OCI-M2 (cell line): ENCODE results near the gene ADSS1.

Experiments used
- DNase-seq: peaks from one replicate; lab custom pipeline; 2025; ENCODE audit not compliant: unreplicated experiment; lab: John Stamatoyannopoulos, UW

Gene ADSS1

DNA sequence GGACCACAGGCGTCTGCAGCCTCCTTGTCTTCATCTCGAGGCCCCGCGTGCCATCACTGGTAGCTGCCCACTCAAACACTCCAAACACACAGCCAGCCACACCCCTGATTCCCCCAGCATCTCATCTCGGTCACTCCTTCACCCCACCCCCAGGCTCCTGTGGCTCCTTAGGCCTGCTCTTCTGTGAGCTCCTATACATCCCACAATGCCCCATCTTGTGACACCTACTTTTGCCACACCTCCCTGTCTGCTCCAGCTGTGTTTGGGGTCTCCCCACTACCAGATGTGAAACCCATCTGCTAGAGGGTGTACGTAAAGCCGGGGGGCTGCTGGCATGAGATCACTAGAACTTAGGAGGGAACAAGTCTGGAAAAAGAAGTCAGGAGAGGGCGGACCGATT lies 67.4 kb downstream of the ADSS1 start:
- DNase-seq = no peak

- DNase-seq = no peak
Observed at GRCh38 chr14:104792101-104792884, 68.3 kb downstream of the ADSS1 start.

GRCh38 chr14:104792945-104793702 lies 69.1 kb downstream of the ADSS1 start:
- no peak for DNase-seq

GRCh38 chr14:104793703-104793959 lies 69.6 kb downstream of the ADSS1 start:
- no peak for DNase-seq

- no peak for DNase-seq
Observed at GRCh38 chr14:104794099-104794498, 70.1 kb downstream of the ADSS1 start.

DNA sequence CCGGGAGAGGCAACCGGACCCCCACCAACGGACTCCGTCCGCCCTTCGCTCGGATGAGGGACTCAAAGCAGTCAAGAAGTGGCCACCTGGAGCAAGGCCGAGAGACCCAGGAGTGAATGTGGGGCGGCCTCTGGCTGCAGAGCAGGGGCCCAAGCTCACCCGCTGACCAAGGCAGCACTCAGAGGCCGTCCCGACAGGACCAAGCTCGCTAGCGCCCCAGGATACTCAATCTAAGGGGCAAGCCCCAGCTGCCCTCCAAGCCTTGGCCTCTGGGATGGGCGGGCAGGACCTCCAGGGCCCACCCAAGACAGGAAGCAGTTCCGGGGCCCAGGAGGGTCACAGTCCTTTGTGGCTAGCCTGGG lies 70.6 kb downstream of the ADSS1 start:
- DNase-seq = no peak

DNA sequence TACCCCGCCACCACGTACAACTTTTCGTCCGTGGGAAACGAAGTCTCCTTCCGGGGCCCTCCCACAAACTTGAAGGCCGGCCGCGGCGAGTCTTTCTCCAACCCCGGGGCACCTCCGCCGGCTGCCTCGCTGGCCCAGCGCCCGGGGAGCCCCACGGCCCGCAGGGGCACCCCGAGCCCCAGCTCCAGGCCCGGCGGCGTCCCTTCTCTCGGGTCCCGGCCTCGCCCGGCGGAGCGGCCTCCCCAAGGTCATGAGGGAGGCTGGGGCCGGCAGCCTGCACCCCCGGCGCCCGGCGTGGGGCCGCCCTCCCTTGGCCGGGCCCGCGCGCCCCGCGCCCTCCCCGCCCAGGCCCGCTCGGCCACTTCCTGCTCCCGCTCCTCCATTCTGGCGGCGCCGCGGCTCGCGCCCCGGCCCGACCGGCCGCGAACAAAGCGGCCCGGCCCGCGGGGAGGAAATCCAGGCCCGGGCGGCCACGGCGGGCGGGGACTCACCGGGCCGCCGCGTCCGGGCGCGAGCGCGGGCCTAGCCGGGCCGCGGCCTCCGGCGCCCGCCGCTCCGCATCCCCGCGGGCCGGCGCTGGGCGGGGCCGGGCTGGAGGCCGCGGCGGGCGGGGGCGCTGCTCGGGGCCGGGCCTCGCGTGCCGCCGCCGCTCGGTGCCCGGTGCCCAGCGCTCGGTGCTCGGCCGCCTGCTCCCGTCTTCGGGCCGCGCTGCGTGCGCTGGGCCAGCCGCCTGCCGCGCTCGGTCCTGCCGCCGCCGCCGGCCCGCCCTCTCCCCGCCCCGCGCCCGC lies 71.2 kb downstream of the ADSS1 start, which contains the start of gene AKT1:
TSS of gene AKT1 (minus strand) at position 756 of the 788 bp plus-strand sequence. CDS start 3,105 bp downstream, outside the sequence.
- DNase-seq = no peak

DNA sequence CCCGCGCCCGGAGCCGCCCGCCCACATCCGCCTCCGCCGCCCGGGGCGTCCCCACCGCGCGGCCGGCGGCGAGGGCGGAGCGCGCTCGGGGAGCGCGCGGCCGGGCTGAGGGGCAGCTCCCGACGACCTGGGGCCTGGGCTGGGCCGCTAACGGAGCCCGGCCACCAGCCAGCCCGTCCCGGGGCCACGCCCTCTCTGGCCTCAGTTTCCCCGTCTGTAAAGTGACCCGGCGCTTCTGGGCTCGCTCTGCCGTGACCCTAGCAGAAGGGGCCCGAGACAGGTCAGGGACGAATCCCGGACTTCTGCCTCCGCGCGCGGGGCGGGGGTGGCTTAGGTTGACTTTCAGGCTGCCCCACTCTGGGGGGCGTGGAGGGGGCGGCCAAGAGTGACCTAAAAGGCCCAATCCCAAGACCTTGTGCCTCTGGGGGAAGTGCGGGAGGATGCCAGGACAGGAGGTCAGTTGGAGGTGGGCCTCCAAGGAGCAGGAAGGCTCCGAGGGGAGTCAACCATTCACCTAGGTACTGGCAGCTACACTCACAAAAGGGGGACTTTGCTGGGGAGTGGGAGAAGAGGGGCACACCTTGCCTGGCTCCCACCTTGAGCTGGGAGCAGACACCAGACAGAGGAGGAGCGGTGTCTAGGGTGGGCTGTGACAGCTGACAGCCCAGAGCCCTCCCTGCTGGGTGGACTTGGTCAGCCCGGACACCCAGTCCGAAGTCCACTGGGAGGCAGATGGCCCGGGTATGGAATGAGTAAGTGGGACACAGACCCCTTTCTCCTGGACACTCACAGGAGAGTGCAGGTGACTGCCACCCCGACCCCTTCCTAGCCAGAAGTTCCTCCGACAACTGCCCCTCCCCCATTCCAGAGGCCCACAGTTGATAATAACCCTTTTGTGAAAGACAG lies 72.0 kb downstream of the ADSS1 start:
- no peak for DNase-seq

GRCh38 chr14:104796687-104797081 lies 72.7 kb downstream of the ADSS1 start:
- no peak for DNase-seq
